Stimulated activated CD8-positive, alpha-beta memory T cell treated with anti-CD3 and anti-CD28 coated beads, Interleukin-4, amount 100 ng/mL, for 24 hours (primary cell): Measurements from ENCODE around the gene DFFA.
"Not testable (repeated sequence)": the region's sequence is repeated elsewhere in the genome, so short reads cannot be mapped to it uniquely, and the experiment has no call there.

ENCODE experiments used
- DNase-seq: peaks from one replicate; pipeline ENCODE4 v3.0.0-alpha.2; 2020; ENCODE audit warnings: low read depth

Gene DFFA

GRCh38 chr1:10429868-10430215 lies 42.5 kb downstream of the DFFA start:
- DNase-seq, result no peak

- no peak for DNase-seq
Observed at GRCh38 chr1:10428984-10429383, 43.3 kb downstream of the DFFA start.

- DNase-seq, result not testable (repeated sequence)
Observed at GRCh38 chr1:10426535-10426848, 45.8 kb downstream of the DFFA start.

- not testable (repeated sequence) for DNase-seq
Observed at GRCh38 chr1:10425826-10426534, 46.3 kb downstream of the DFFA start.

GRCh38 chr1:10424651-10425050 lies 47.7 kb downstream of the DFFA start:
- no peak for DNase-seq

GRCh38 chr1:10424034-10424433 lies 48.3 kb downstream of the DFFA start:
- no peak for DNase-seq

- DNase-seq, result no peak
Observed at GRCh38 chr1:10421637-10422036, 50.7 kb downstream of the DFFA start.

GRCh38 chr1:10419351-10419750 lies 53.0 kb downstream of the DFFA start:
- no peak for DNase-seq

- DNase-seq, result not testable (repeated sequence)
Observed at GRCh38 chr1:10418741-10419140, 53.6 kb downstream of the DFFA start.

GRCh38 chr1:10415967-10416366 lies 56.4 kb downstream of the DFFA start:
- DNase-seq, result not testable (repeated sequence)

- DNase-seq, result no peak
Observed at GRCh38 chr1:10415211-10415930, 57.0 kb downstream of the DFFA start.

- no peak for DNase-seq
Observed at GRCh38 chr1:10407201-10407600, 65.1 kb downstream of the DFFA start.
